Fibroblast of skin of right quadriceps (primary cell): ENCODE measurements around the gene TNPO3.

Source experiments
- DNase-seq: peaks from one replicate; pipeline ENCODE4 v3.0.0-alpha.2; 2013

The TNPO3 gene

DNA sequence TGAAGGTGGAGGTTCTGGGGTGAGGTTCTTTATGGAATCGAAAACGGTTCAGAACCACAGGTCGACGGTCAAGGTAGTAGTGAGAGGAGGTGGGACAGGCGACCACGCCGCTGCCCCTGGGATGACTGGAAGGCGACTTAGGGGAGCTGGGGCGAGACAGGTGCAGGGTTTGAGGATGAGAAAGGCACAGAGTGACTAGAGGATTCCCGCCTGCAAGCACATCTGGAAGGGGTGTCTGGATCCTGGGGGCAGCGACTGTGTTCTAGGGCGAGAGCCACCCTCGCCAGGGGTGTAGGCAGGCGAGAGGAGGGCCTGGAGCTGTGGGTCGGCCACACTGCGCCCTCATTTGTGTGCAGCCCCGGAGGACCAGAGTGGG lies 117.7 kb downstream of the TNPO3 start:
- no peak for DNase-seq

DNA sequence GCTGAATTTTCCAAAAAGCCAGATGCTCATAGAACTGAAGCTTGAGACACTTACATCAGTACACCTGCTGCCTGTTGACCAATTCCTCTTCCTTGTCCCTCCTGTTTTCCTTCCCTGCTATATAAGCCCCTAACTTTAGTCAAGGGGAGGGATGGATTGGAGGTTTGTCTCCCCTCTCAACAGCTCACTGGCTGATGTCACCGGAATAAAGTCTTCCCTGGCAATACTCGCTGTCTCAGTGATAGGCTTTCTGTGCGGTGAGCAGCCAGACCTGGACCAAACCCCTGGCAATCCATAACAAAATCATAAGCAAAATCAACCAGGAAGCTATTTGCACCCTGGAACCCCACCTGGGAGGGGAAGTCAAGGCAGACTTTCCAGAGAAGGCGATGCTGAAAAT lies 118.1 kb downstream of the TNPO3 start:
- no peak for DNase-seq

DNA sequence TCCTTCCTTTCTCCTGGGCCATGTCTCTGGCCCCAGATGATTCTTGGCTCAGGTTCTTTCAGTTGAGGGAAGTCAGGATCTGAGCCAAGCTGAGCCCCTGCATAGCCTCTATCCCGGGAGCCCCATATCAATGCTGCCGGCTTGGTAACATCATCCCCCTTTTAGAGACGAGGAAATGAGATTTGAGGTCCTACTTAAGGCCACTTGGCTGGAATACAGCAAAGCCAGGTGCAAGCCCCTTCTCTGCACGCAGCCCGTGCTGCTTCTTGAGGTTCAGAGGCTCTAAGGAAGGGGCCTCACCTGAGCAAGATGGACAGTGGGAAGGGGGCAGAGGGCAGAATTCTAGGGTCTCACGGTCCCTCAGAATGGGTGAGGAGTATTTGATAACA lies 119.6 kb downstream of the TNPO3 start:
- DNase-seq: no peak

DNA sequence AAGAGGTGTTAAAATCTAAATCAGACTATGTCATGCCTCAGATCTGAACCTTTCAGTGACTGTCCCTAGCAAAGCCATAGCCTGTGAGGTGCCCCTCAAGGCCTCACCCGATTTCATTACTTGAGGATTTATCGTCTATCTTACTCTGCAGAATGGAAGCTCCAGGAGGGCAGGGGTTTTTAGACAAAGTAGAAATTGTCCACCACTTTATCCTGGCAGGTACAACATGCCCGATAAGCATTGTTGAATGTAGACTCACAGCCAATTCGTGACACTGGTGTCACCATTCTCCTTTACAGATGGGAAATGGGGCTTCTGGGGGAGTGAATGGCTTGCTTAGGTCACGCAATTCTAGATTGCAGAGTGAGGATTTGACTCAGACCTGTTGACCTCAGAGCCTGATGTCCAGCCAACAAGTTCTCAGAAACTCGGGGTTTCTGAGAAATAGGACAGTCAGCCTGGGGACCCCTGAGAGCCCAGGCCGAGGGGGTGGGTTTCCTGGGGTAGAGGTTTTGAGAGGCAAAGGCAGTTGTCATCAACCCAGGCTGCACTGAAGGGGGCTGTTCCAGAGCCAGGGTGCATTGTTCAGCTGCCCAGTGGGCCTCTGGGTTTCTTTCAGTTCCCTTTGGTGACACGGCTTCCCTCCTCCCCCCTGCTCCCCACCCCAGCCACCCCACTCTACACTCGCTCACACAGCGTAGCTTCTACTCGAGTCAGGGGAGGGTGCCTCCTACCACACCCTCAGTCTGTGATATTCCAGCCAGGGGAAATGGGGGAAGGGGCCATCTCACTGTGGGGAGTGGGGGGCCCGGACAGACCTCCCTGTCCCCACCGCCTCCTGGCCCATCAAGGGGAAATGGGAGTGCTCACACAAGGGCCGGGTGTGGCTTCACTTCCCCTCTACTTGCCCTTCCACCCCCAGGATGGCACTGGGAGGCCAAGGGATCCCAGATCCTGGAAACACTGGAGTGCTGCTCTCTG lies 120.3 kb downstream of the TNPO3 start:
- DNase-seq: no peak

DNA sequence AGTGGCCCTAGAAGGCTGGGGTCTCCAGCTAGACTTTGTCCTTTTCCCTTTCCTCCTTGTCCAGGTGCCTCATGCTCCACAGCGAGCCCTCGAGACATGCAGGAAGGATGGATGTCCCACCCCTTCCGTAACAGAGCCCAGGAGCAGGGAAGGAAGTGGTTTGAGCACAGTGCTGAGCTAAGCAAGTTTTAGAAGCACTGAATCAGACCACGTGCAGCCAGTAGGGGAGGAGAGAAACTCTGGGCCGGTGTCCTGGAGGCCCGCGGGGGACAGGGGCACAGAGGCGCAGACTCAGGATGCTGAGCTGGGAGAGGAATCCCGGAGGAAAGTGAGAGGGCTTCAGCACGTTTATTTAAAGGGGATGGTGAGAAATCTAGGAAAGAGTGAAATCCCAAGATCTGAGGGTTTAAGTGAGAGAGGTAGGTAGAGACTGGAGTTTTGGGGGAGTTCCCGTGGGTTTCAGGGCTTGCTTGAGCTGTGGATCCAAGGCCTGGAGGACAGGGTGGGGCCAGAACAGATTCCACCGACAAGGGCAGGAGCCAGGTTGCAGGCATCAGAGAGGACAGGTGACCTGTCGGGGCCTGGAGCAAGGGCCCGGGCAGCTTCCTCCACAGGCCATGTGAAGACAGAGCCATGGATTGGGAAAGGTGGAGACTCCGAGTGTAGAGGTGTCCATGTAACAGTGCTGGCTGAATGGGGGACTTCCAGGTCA lies 121.6 kb downstream of the TNPO3 start:
- no peak for DNase-seq

DNA sequence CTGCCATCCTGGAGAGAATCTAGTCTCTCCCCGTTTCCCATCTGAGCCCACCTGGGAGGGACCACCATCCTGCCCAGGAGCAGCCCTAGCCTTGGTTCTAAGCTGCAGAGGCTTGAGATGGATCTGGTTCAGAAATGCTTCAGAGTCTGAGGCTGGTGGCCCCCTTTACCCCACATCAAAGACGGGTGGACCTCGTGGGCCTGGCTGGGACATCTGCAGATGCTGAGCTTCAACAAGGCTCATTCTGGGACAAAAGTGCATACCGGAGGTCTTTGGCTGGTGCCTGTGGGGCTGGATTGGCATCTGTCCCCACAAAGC lies 122.1 kb downstream of the TNPO3 start:
- no peak for DNase-seq

DNA sequence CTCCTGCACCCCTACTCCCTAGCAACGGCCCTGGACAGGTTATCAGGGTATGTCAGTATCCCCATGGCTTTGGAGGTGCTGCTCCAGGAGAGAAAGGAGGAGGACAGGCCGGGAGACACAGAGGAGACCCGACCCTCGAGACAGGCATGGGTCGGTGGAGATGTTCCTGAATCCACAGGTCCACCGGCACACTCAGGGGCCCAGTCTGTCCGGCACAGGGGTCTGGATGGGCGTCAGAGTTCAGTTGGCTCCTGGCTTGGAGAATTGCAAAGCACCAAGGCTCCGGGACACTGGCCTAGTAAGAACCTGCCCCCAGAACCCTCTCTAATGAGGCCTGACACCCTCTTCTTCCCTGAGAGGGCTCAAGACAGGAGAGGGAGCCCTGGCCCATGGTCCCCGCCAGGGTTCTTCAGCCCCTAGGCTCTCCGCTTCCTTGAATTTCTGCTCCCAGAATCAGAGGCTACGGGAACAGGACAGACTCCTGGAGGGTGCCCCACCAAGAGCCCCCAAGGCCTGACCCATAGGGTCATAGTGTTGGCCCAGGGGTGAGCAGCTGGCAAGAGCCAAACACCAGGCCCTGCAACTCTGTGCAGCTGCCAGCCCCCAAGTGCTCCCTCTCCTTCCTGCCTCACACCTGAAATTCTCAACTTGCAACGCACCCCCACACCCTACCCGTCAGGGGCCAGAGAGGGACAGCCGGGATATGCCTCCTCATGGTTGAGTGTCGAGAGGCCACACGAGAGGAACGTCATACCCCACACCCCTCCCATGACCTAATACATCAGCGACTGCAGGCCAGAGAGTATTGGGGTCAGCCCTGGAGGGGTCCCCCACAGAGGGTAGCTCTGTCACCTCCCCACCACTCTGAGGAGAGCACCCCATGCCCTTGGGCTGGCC lies 122.7 kb downstream of the TNPO3 start:
- DNase-seq: no peak

DNA sequence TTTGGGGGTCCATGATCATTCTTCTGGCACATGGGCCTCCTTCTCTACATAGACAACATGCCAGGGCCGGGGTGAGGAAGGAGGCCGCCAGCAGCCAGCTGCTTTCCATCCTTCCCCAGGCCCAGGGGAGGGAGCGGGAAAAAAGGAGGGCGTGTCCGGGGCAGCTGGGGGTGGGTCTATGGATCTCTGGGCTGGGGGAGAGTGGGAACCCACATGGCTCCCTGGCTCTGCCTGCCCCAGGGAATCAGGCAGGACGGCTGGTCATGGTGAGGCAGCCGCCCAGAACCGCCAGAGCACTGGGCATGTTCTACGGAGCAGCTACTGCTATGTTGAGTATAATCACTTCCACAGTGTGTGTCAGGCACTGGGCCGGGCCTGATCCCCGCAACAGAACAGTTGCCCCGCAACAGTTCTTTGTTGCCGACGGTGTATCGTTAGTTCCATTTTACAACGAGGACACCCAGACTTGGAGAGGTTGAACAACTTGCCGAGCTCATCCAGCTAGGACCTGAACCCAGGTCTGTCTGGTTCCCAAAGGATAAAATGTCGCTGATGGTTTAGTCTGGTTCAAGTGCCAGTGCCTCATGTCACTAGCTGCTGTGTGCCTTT lies 123.6 kb downstream of the TNPO3 start:
- no peak for DNase-seq

DNA sequence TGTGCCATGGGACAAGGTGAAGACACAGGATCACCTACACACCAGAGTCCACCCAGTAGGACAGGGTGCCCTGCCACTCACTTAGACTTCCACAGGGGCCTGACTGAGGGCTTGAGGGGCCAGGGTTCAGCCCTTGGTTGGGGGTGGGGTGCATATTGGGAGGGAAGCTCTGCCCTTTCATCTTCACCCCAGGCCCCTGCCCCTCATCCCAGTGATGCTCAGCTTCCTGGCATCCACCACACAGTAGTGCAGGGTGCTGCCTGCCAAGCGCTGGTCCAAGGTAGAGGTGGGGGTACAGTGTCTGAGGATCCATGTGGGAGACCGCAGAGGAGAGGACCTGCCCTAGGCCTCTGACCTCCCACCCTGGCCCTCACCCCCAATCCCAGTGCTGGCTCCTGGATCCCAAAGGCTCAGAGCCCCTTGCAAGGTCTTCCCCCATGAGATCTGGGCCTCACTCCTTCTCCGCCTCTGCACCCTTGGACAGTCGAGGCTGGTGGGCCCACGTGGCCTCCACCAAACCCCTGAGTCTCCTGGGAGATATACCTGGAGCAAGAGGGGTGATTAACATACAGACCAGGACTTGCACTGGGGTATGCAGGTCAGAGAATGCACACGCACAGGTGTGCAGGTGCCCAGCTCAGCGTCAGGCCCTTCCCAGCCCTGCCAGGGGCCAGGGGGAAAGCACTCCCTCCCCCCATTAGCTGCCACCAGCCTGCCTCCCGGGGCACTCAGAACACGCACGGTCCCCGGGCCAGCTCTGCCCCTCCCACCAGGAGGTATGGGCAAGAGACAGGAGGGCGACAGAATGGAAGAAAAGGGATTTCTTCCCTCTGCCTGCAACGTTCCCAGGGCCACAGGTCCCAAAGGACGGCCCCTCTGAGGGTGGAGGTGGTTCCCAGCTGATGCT lies 125.8 kb downstream of the TNPO3 start:
- no peak for DNase-seq

DNA sequence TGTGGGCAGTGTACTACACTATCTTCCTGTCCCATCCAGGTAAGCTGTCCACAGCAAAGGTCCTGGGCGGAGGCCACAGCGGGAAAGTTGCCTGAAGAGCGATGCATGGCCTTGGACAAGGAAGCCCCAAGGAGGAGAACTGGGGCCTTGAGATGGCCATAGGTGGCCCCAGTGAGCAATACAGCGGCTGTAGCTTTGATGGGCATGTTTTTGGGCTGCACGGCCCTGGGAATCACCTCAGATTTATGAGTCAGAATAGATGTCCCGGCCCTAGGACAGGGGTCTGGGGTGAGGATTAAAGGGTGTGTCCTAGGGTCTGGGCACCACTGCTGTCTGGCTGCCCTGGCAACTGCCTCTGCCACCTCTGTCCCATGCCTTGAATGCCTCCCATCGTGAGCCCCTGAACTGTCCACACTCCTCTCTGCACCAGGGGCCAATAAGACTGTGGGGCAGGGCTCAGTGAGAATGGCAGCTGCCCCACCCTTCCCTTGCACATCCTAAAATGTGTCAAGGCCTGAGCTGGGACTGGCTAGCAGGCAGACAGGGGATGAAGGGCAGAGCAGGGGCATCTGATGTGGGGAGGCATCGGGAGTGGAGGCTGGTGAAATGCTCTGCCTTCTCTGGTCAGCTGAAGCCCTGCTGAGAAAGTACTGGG lies 126.6 kb downstream of the TNPO3 start:
- DNase-seq: no peak

DNA sequence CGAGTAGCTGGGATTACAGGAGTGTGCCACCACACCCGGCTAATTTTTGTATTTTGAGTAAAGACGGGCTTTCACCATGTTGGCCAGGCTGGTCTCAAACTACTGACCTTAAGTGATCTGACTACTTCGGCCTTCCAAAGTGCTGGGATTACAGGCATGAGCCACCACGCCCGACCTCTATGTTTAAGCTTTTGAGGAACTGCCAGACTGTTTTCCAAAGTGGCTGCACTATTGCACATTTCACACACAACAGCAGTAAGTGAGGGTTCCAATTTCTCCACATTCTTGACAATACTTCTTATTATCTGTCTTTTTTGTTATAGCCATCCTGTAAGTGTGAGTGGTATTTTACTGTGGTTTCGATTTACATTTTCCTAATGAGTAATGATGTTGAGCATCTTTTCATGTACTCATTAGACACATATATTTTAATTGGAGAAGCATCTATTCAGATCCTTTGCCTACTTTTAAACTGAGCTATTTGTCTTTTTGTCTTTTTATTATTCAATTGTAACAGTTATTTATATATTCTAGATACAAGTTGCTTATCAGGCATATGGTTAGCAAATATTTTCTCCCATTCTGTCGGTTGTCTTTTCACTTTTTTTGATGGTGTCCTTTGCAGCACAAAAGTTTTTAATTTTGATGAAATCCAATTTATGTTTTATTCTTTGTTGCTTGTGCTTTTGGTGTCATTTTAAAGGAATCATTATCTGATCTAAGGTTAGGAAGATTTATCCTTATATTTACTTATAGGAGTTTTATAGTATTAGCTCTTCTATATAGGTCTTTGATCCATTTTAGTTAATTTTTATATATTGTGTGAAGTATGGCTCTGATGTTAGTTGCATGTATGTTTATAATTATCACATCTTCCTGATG lies 130.0 kb downstream of the TNPO3 start:
- DNase-seq: no peak

DNA sequence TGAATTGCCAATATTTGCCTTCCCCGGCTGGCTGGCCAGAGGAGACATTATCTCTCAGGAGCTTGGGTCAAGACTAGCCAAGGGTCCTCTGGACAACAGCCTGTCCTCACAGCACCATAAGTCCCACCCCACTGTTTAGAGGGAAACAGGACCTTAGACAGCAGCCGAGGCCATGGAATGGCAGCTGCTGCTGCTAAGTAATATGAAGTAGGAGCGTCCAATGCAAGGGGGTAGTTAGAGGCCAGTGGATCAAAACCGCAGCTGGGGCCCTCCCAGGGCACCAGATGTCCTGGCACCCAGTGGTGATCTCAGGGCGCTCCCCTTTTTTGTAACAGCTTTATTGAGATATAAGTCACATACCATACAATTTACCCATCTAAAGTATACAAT lies 131.5 kb downstream of the TNPO3 start:
- DNase-seq: no peak

DNA sequence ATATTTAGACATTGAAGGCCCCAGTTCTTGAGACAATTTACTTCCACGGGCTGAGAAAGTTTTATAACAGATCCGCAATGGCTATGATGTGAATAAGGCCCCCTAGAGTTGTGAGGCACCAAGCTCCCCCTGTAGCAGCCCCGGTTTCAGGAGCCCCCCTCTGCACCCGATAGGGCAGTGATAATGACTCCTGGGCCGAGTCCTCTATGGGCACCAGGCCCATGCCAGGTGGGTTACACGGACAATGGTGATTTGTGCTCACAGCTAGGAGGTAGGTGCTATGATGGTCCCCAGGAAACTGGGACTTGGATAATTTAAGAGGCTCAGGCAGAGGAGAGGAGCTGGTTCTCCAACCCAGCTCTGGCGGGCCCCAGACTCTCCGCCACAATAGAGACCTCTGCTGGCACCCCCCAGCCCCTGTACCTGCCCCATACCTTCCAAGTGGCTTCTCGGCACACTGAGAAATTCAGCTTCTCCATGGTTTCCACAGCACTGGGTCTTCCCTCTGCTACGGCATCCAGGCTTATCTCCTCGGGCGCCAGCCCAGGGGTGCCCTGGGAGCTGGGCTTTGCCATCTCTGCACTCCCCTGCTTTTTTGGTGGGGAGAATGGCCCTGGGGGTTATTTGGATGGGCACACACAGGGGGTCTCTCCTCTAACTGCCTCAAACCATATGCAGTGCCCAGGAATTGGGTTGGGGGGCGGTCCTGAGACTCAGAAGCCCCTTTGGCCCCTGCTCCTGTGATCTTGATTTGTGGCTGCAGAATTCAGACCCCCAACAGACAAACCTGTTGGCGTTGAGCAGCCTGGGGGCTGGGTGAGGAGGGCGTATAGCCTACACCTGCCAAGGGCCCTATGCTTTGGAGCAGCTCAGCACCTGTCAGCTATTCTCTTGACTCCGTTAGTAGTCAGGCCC lies 132.2 kb downstream of the TNPO3 start:
- no peak for DNase-seq

DNA sequence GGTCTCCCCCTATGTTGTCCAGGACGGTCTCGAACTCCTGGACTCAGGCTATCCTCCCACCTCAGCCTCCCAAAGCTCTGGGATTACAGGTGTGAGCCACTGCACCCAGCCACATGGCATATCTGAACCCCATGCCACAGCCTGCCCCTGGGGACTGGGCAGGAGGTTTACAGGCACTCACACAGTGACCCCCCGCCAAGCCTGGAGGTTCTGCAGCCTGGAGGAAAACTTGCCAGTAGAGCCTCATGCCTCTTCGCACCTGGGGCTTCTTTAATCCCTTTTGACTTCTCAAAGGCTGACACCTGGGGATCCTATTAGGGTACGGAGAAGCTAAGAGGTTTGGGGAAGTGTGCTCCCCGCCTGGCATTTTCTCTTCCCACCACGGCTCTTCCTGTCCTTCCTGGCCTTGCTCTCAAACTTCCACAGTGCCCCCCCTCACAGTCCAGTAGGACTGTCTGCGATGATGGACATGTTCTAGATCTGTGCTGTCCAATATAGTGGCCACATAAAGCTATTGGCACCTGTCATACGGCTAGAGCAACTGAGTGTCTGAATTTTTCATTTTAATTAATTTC lies 133.0 kb downstream of the TNPO3 start:
- DNase-seq: no peak

DNA sequence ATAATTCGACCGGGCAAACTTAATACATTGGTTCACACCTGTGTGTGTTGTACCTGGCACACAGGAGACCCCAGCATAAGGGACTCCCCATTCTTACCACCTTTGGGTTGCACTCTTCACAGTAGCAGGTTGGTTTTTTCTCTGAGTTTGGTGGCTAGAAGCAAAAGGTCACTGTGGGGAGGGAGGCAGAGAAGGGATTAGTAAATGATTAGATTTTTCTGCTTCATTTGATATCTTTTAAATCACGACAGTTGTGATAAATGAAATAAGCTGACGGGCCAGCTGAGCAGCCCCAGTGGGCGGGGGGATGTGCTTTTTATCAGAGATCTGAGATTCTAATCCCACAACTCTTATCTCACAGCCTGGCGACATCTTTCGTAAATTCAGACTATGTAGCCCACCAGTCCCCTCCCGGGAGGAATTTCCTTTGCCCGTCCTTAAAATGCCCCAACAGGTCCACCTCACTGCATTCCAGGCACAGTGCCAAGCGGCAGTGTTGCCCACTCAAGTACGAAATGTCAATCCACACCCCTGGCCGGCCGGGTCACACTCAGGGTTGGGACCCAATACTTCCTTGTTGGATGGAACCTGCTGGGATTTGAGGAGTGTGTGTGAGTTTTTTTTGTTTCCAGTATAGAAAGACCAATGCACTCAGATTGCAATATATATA lies 133.9 kb downstream of the TNPO3 start:
- no peak for DNase-seq

DNA sequence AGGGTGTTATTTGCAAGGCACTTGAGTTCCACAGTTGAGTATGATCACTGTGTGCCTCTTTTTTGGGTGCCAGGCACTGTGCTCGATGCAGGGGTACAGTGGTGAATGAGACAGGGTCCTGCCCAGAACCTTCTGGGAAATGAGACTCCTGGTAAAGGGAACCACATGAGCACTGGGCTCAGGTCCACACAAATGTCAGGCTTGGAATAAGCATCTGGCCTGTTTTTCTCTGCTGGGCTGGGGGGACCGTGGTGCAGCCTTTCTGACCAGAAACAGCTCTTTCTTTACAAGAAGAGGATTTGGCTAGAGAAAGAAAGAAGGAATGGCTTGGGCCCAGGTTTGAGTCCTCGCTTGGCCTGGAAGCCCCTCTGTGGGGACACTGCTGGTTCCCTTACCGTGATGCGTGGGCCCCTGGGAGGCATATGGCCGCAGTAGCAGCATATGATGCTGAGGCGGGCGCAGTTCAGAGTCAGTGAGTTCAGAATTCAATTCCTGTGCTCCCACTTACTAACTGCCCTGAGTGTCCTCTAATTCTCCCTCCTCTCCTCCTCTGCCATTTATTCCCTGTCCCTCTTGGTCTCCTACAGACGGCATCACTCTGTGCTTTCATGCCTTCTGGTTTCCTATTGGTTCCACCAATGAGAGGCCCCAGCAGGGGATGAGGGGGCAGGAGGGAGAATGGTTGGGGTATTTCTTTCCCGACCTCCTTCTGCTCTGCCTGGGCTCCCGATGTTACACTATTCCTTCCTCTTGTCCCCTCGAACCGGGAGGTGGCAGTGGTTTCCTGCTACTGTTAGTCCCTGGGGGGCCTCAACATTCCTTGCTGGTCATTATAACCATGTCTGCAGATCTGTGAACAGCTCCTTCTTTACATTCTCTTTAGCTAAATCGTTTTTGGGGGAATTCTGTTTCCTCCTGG lies 134.8 kb downstream of the TNPO3 start:
- no peak for DNase-seq

DNA sequence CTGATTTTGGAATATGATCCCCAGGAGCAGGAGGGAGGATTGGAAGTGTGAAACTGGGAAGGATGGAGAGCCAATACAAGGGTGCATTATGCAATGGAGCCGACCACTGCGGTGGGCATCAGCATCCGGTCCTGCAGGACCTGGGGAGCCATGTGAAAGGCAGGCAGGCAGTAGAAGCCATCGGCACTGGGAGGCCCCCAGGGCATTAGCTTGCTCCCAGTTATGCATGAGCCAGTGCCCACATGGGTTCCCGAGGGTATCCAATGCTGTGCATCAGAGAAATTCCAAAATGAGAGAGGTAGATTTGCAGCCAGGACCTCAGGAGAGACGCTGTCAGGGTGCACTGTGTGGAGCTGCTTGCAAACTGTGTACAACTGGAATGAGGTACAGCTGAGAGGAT lies 135.7 kb downstream of the TNPO3 start:
- no peak for DNase-seq
